ENCODE data around the gene ZMPSTE24.

GRCh38 chr1:40311692-40312091 lies 53.7 kb downstream of the ZMPSTE24 start:
- TF ChIP-seq CTCF (conservative IDR thresholded peaks at IDR 0.05 in 1 of 2, IDR thresholded peaks at IDR 0.05 in 1 of 2; ENCODE audit: low read depth in 1 of 2, low read length in 2 of 2), result no peak
- no peak for TF ChIP-seq EZH2 (IDR thresholded peaks at IDR 0.05; ENCODE audit: low read length, missing control alignments)
